Measurements from ENCODE around the gene ALAS1.
"Not testable (repeated sequence)": the region's sequence is repeated elsewhere in the genome, so short reads cannot be mapped to it uniquely, and the experiment has no call there.

Gene ALAS1

GRCh38 chr3:52197842-52198625 is at the start of gene ALAS1:
ALAS1 (plus strand) TSS chr3:52198160; CDS start chr3:52199242, 1,082 bp downstream.
- H3K4me3 ChIP-seq (ENCODE audit: low read depth, low read length) = peak within 1 kb of the TSS; percentile 71

- no peak overlapping the region for H3K4me3 ChIP-seq (ENCODE audit: low read depth, low read length)
These were observed 48.9 kb upstream of the ALAS1 start for GRCh38 chr3:52149021-52149420.

GRCh38 chr3:52149726-52150125 is 48.2 kb upstream of the ALAS1 start:
- H3K4me3 ChIP-seq (ENCODE audit: low read depth, low read length) = no peak overlapping the region

- H3K4me3 ChIP-seq (ENCODE audit: low read depth, low read length) = no peak overlapping the region
These were observed 47.6 kb upstream of the ALAS1 start for GRCh38 chr3:52150357-52150756.

GRCh38 chr3:52150860-52151259 is 47.1 kb upstream of the ALAS1 start:
- no peak overlapping the region for H3K4me3 ChIP-seq (ENCODE audit: low read depth, low read length)

GRCh38 chr3:52151991-52152390 is 46.0 kb upstream of the ALAS1 start:
- H3K4me3 ChIP-seq (ENCODE audit: low read depth, low read length) = not testable (repeated sequence)

GRCh38 chr3:52153389-52154096 is 44.4 kb upstream of the ALAS1 start:
- H3K4me3 ChIP-seq (ENCODE audit: low read depth, low read length) = peak overlapping the region; percentile 84

- peak within 1 kb of the TSS; percentile 84 for H3K4me3 ChIP-seq (ENCODE audit: low read depth, low read length)
These were observed 43.5 kb upstream of the ALAS1 start, which contains the start of gene POC1A for GRCh38 chr3:52154135-52155094. POC1A (minus strand) TSS chr3:52154423; CDS start chr3:52154372, 51 bp downstream.

GRCh38 chr3:52155912-52156311 is 42.0 kb upstream of the ALAS1 start:
- no peak overlapping the region for H3K4me3 ChIP-seq (ENCODE audit: low read depth, low read length)

- H3K4me3 ChIP-seq (ENCODE audit: low read depth, low read length) = no peak overlapping the region
These were observed 38.5 kb upstream of the ALAS1 start for GRCh38 chr3:52159503-52159902.

GRCh38 chr3:52162250-52162872 is 35.6 kb upstream of the ALAS1 start:
- no peak overlapping the region for H3K4me3 ChIP-seq (ENCODE audit: low read depth, low read length)

- H3K4me3 ChIP-seq (ENCODE audit: low read depth, low read length) = no peak overlapping the region
These were observed 30.7 kb upstream of the ALAS1 start for GRCh38 chr3:52167240-52167639.

- H3K4me3 ChIP-seq (ENCODE audit: low read depth, low read length) = not testable (repeated sequence)
These were observed 27.7 kb upstream of the ALAS1 start for GRCh38 chr3:52170217-52170616.

GRCh38 chr3:52171514-52172261 is 26.3 kb upstream of the ALAS1 start:
- no peak overlapping the region for H3K4me3 ChIP-seq (ENCODE audit: low read depth, low read length)

- H3K4me3 ChIP-seq (ENCODE audit: low read depth, low read length) = no peak overlapping the region
These were observed 25.6 kb upstream of the ALAS1 start for GRCh38 chr3:52172262-52172757.

GRCh38 chr3:52173101-52173500 is 24.9 kb upstream of the ALAS1 start:
- no peak overlapping the region for H3K4me3 ChIP-seq (ENCODE audit: low read depth, low read length)

- H3K4me3 ChIP-seq (ENCODE audit: low read depth, low read length) = no peak overlapping the region
These were observed 23.1 kb upstream of the ALAS1 start for GRCh38 chr3:52174896-52175295.

- no peak overlapping the region for H3K4me3 ChIP-seq (ENCODE audit: low read depth, low read length)
These were observed 22.4 kb upstream of the ALAS1 start for GRCh38 chr3:52175416-52176179.

- H3K4me3 ChIP-seq (ENCODE audit: low read depth, low read length) = no peak overlapping the region
These were observed 21.7 kb upstream of the ALAS1 start for GRCh38 chr3:52176180-52176752.
